Measurements from ENCODE around the gene ZMYND8.
"Not testable (repeated sequence)": the region's sequence is repeated elsewhere in the genome, so short reads cannot be mapped to it uniquely, and the experiment has no call there.

ZMYND8 gene

GRCh38 chr20:47222468-47223119 lies 133.9 kb downstream of the ZMYND8 start:
- no peak for DNase-seq

- DNase-seq: no peak
Measured at GRCh38 chr20:47221036-47221625, 135.4 kb downstream of the ZMYND8 start.

- DNase-seq: peak; percentile 22
Measured at GRCh38 chr20:47220161-47220582, 136.3 kb downstream of the ZMYND8 start.

GRCh38 chr20:47217482-47218446 lies 138.7 kb downstream of the ZMYND8 start:
- no peak for DNase-seq

GRCh38 chr20:47216819-47217410 lies 139.6 kb downstream of the ZMYND8 start:
- DNase-seq: no peak

GRCh38 chr20:47215653-47216397 lies 140.7 kb downstream of the ZMYND8 start:
- DNase-seq: no peak

GRCh38 chr20:47213966-47214365 lies 142.5 kb downstream of the ZMYND8 start:
- no peak for DNase-seq

GRCh38 chr20:47212606-47213207 lies 143.8 kb downstream of the ZMYND8 start:
- DNase-seq: no peak

GRCh38 chr20:47211036-47211435 lies 145.5 kb downstream of the ZMYND8 start:
- no peak for DNase-seq

GRCh38 chr20:47210470-47210869 lies 146.0 kb downstream of the ZMYND8 start:
- no peak for DNase-seq

- DNase-seq: no peak
Measured at GRCh38 chr20:47209982-47210381, 146.5 kb downstream of the ZMYND8 start.

GRCh38 chr20:47208534-47209174 lies 147.8 kb downstream of the ZMYND8 start:
- DNase-seq: no peak

GRCh38 chr20:47206962-47207641 lies 149.4 kb downstream of the ZMYND8 start:
- DNase-seq: no peak

GRCh38 chr20:47206552-47206951 lies 149.9 kb downstream of the ZMYND8 start:
- not testable (repeated sequence) for DNase-seq

- no peak for DNase-seq
Measured at GRCh38 chr20:47205577-47206123, 150.8 kb downstream of the ZMYND8 start.

- not testable (repeated sequence) for DNase-seq
Measured at GRCh38 chr20:47204850-47205122, 151.7 kb downstream of the ZMYND8 start.

GRCh38 chr20:47204008-47204849 lies 152.3 kb downstream of the ZMYND8 start:
- no peak for DNase-seq

GRCh38 chr20:47202733-47203667 lies 153.5 kb downstream of the ZMYND8 start:
- no peak for DNase-seq
